Measurements from ENCODE around the gene RABGAP1L.

The RABGAP1L gene

DNA sequence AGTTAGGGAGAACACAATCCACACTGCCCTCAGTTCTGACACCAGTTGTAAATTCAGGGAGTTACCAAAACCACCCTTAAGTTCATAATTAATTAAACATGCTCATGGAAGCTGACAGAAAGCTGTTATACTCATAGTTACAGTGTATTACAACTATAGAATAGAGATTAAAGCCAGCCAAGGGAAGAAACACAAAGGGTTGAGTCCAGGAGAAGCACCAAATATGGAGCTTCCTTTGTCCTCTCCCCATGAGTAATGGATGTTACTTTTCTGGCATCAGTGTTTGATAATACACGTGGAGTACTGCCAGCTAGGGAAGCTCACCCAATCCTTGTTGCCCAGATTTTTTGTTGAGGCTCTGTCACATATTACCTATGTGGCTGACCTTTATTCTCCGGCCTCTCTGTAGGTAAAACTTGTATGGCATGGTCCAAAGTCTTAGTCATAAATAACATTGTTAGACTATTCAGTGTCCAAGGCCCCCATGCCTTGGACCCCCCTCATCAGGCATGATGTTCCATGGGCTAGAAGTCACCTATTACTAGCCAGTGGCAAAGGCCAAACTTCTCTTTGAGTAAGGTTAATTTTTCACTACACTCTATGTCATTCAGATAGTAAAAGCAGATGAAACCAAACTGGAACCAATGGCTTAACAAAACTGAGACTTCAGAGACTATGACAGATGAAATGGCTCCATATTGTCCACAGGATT is 464.2 kb downstream of the RABGAP1L start:
- Histone ChIP-seq H3K4me2 (ENCODE audit: low read length) (no peak overlapping the region), H3K4me1 (ENCODE audit: low read length) (no peaks in the 10 kb centered on the region), H3K27me3 (ENCODE audit: low read depth, low read length) (no peaks in the 10 kb centered on the region), H3K27ac (ENCODE audit: low read length) (no peak overlapping the region), H3K36me3 (replicated peaks; ENCODE audit: low read depth, low read length) (no peaks in the 10 kb centered on the region), H2AFZ (ENCODE audit: low read depth, low read length) (no peak overlapping the region), H3K79me2 (ENCODE audit: low read length) (no peaks in the 10 kb centered on the region), H3K4me3 (ENCODE audit: low read length) (no peak overlapping the region), H3K9me3 (ENCODE audit: insufficient read depth, low read length) (no peaks in the 10 kb centered on the region), H4K20me1 (ENCODE audit: insufficient read depth, low read length) (no peaks in the 10 kb centered on the region), H3K9ac (ENCODE audit: low read length) (no peak overlapping the region)
- no peak for TF ChIP-seq CTCF (IDR thresholded peaks at IDR 0.05; ENCODE audit: low read depth, low read length)
- no peak for TF ChIP-seq EZH2phosphoT487 (IDR thresholded peaks at IDR 0.05; ENCODE audit: low read depth)

DNA sequence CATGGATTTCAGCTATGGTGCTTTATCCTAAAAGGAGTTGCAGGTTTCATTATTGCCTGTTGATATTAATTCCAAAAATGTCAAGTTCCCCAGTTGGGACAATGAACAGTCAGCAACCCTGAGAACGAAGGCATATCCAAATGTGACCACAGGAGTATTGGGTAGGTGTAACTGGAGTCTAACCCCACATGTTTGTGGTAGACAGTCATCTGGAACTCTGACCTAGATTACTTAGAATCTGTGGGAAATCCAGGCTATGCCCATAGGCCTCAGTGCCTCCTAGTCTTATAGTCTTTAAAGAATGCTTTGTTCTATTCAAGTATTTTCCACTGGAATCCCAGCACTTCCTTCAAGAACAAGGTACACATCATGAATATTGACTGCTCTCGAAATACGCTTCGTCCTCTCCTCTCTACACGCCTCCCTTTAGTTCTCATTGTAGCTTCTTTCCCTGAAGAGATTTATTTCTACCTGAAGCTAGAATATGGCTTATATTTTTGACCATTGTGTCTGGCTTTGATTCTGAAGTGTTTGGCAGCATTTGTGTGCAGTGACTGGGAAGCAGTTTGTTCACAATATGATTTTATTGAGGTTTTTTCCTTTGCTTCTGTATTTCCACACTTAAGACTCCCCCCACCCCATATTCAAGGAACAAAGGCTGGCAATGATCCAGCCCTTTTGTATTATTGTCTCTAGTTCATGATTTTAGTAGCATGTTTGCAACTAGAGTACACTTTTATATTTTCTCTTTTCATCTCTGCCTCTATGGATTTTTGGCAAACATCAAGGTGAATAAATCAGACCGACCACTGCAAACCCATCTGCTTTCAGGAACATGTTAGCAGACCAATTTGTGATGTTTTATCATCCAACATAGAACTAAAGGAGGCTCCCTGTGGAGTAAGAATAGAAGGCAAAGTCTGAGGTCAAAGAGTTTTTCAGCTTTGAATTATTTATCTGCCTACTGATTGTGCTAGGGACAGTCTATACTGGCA is 467.0 kb downstream of the RABGAP1L start:
- Histone ChIP-seq H3K9ac (ENCODE audit: low read length) (no peak overlapping the region), H3K27me3 (ENCODE audit: low read depth, low read length) (no peaks in the 10 kb centered on the region), H3K9me3 (ENCODE audit: insufficient read depth, low read length) (no peaks in the 10 kb centered on the region), H3K4me1 (ENCODE audit: low read length) (no peaks in the 10 kb centered on the region), H3K4me3 (ENCODE audit: low read length) (no peak overlapping the region), H4K20me1 (ENCODE audit: insufficient read depth, low read length) (no peaks in the 10 kb centered on the region), H3K79me2 (ENCODE audit: low read length) (no peaks in the 10 kb centered on the region), H3K27ac (ENCODE audit: low read length) (no peak overlapping the region), H3K36me3 (replicated peaks; ENCODE audit: low read depth, low read length) (no peaks in the 10 kb centered on the region), H3K4me2 (ENCODE audit: low read length) (no peak overlapping the region), H2AFZ (ENCODE audit: low read depth, low read length) (no peak overlapping the region)
- TF ChIP-seq EZH2phosphoT487 (IDR thresholded peaks at IDR 0.05; ENCODE audit: low read depth) (no peak), CTCF (IDR thresholded peaks at IDR 0.05; ENCODE audit: low read depth, low read length) (no peak)

DNA sequence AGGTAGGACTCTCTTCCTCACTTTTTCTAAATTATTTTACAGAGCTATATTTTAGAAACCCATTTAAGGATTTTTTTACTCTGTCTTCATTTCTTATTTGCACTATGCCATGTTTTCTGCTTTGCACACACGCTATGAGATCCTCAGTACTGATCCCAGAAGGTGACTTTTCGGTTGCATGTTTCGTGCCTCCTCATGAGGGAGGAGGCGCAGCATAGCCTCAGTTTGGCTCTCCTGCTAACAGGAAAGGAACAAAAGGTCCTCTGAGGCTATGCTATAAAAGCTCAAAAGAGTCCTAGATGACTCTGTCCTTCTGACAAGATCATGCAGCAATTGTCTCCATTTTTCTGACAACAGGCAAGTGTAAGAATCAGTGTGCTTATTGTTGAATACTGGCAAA is 478.2 kb downstream of the RABGAP1L start:
- H3K9ac ChIP-seq (ENCODE audit: low read length): no peak overlapping the region
- no peaks in the 10 kb centered on the region for H3K79me2 ChIP-seq (ENCODE audit: low read length)
- no peaks in the 10 kb centered on the region for H4K20me1 ChIP-seq (ENCODE audit: insufficient read depth, low read length)
- no peak overlapping the region for H3K27ac ChIP-seq (ENCODE audit: low read length)
- peaks cover 8% of the 10 kb centered on the region for H3K36me3 ChIP-seq (replicated peaks; ENCODE audit: low read depth, low read length)
- H2AFZ ChIP-seq (ENCODE audit: low read depth, low read length): no peak overlapping the region
- no peaks in the 10 kb centered on the region for H3K27me3 ChIP-seq (ENCODE audit: low read depth, low read length)
- no peaks in the 10 kb centered on the region for H3K9me3 ChIP-seq (ENCODE audit: insufficient read depth, low read length)
- no peaks in the 10 kb centered on the region for H3K4me1 ChIP-seq (ENCODE audit: low read length)
- TF ChIP-seq CTCF (IDR thresholded peaks at IDR 0.05; ENCODE audit: low read depth, low read length) (no peak), EZH2phosphoT487 (IDR thresholded peaks at IDR 0.05; ENCODE audit: low read depth) (no peak)
- no peak overlapping the region for H3K4me3 ChIP-seq (ENCODE audit: low read length)
- no peak overlapping the region for H3K4me2 ChIP-seq (ENCODE audit: low read length)

DNA sequence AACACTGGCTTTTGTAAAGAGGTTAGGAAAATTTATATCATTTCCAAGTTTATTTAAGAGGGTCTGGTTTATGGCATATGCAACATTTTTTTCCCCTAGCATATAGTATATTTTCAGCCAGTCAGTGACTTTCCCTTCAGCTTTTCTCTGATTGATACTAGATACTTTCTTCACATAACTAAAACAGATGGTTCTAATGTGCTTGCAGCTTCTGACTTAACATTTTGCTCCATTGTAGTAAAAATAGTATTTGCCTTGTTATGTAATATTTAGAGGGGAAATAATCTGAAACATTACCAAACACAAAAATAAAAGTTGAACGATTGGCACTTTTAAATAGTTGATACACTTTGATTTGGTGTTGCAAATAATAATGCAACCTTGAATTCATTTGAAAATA is 480.1 kb downstream of the RABGAP1L start:
- H3K4me1 ChIP-seq (ENCODE audit: low read length): peaks cover 8% of the 10 kb centered on the region
- H3K9me3 ChIP-seq (ENCODE audit: insufficient read depth, low read length): no peaks in the 10 kb centered on the region
- no peaks in the 10 kb centered on the region for H3K27me3 ChIP-seq (ENCODE audit: low read depth, low read length)
- H3K27ac ChIP-seq (ENCODE audit: low read length): no peak overlapping the region
- H3K36me3 ChIP-seq (replicated peaks; ENCODE audit: low read depth, low read length): peaks cover 8% of the 10 kb centered on the region
- H4K20me1 ChIP-seq (ENCODE audit: insufficient read depth, low read length): no peaks in the 10 kb centered on the region
- H2AFZ ChIP-seq (ENCODE audit: low read depth, low read length): no peak overlapping the region
- no peak overlapping the region for H3K4me3 ChIP-seq (ENCODE audit: low read length)
- no peak overlapping the region for H3K9ac ChIP-seq (ENCODE audit: low read length)
- TF ChIP-seq CTCF (IDR thresholded peaks at IDR 0.05; ENCODE audit: low read depth, low read length) (no peak), EZH2phosphoT487 (IDR thresholded peaks at IDR 0.05; ENCODE audit: low read depth) (no peak)
- no peaks in the 10 kb centered on the region for H3K79me2 ChIP-seq (ENCODE audit: low read length)
- H3K4me2 ChIP-seq (ENCODE audit: low read length): no peak overlapping the region
